Coronary artery (tissue), 2 donors: ENCODE measurements around the gene LPCAT4.
"Not testable (repeated sequence)": the region's sequence is repeated elsewhere in the genome, so short reads cannot be mapped to it uniquely, and the experiment has no call there.

Experiments
- DNase-seq: peaks from one replicate; pipeline ENCODE4 v3.0.0-alpha.2; 2017; ENCODE audit warnings: low spot score
- H3K27ac ChIP-seq, 2 donors: fragments of 200-600 bp; sonication (generic); one replicate each; pipeline ENCODE4 v1.5.1; 2016 to 2019
- H3K4me3 ChIP-seq: fragments of 200-600 bp; sonication (generic); 2 replicates; pipeline ENCODE4 v1.5.1; 2016; ENCODE audit warnings: mild to moderate bottlenecking, moderate library complexity
- CTCF ChIP-seq: fragments of 200-600 bp; sonication (generic); IDR thresholded peaks from one replicate; pipeline ENCODE4 v1.5.1; 2019; ENCODE audit warnings: antibody characterized with exemption

Gene LPCAT4

GRCh38 chr15:34358367-34358766 lies 8.6 kb downstream of the LPCAT4 start:
- TF ChIP-seq CTCF = no peak
- Histone ChIP-seq H3K27ac (no peak overlapping the region), H3K4me3 (no peak overlapping the region)
- no peak for DNase-seq

- no peak overlapping the region for H3K4me3 ChIP-seq
- no peak overlapping the region for H3K27ac ChIP-seq
- TF ChIP-seq CTCF = no peak
- DNase-seq = no peak
Measured at GRCh38 chr15:34357653-34358052, 9.3 kb downstream of the LPCAT4 start.

- no peak for DNase-seq
- TF ChIP-seq CTCF = no peak
- H3K27ac ChIP-seq = no peak overlapping the region
- H3K4me3 ChIP-seq = no peak overlapping the region
Measured at GRCh38 chr15:34355241-34355640, 11.8 kb downstream of the LPCAT4 start.

- DNase-seq = no peak
- Histone ChIP-seq H3K27ac (no peak overlapping the region), H3K4me3 (no peak overlapping the region)
- no peak for TF ChIP-seq CTCF
Measured at GRCh38 chr15:34354286-34354685, 12.7 kb downstream of the LPCAT4 start.

GRCh38 chr15:34353627-34354026 lies 13.4 kb downstream of the LPCAT4 start:
- Histone ChIP-seq H3K4me3 (no peak overlapping the region), H3K27ac (no peak overlapping the region)
- no peak for DNase-seq
- TF ChIP-seq CTCF = no peak

- not testable (repeated sequence) for H3K4me3 ChIP-seq, DNase-seq
Measured at GRCh38 chr15:34352996-34353395, 14.0 kb downstream of the LPCAT4 start.

GRCh38 chr15:34349769-34350168 lies 17.2 kb downstream of the LPCAT4 start:
- H3K27ac ChIP-seq = no peak overlapping the region
- no peak for DNase-seq
- no peak overlapping the region for H3K4me3 ChIP-seq
- no peak for TF ChIP-seq CTCF

More at GRCh38 chr15:34352996-34353395, 14.0 kb downstream of the LPCAT4 start:
- not testable (repeated sequence) for H3K27ac ChIP-seq

GRCh38 chr15:34348735-34349300 lies 18.2 kb downstream of the LPCAT4 start:
- no peak for DNase-seq
- no peak for TF ChIP-seq CTCF
- Histone ChIP-seq H3K27ac (no peak overlapping the region), H3K4me3 (no peak overlapping the region)
